ENCODE results near the gene CEP41. TPM values are rescaled to one million over a fixed set of nuclear protein-coding genes. Genes with fewer than 3 reads are reported as not detected.

The CEP41 gene
- total RNA-seq, 2 experiments from 2014 or later = 19.6 to 35.4 TPM

DNA sequence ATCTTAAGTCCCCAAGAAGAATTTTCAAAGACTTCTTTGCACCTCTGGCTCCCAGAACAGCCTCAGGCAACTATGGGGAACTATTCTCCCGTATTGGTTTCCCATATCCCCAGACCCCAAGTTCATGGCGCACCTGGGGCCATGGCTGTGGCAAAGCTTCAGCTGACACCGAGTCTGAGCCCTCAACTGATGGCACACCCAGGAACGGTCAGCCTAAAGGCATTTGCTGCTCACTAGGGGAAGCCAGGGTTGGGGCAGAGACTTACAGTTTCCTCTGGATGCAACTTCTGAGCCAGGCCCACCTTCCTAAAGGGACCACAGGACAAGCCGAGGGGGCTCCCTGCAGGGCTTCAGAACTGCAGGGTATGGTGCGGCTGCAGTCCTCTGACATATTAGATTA, 74.3 kb downstream of the CEP41 start:
- Histone ChIP-seq H3K27ac (ENCODE audit: low read depth, low read length, poor library complexity, severe bottlenecking) (no peak overlapping the region), H3K9me2 (ENCODE audit: insufficient read depth, low read length) (no peaks in the 10 kb centered on the region), H3K4me1 (ENCODE audit: insufficient read depth, low read length, poor library complexity, severe bottlenecking) (no peaks in the 10 kb centered on the region), H3K4me3 (ENCODE audit: low read depth, low read length, poor library complexity, severe bottlenecking) (no peak overlapping the region), H3K36me3 (ENCODE audit: insufficient read depth, low read length) (no peaks in the 10 kb centered on the region), H3K79me2 (ENCODE audit: insufficient read depth, low read depth, low read length) (no peaks in the 10 kb centered on the region), H2AFZ (ENCODE audit: low read length) (peak overlapping the region; percentile 29; the same call in 1 of the 2 replicates), H3K9me3 (ENCODE audit: low read length) (no peaks in the 10 kb centered on the region), H3K4me2 (ENCODE audit: low read length) (no peak overlapping the region; the same call in 1 of the 2 replicates), H4K20me1 (ENCODE audit: insufficient read depth, low read length) (no peaks in the 10 kb centered on the region)
- POLR2A ChIA-PET = no interaction called here
- TF ChIP-seq CTCF (conservative IDR thresholded peaks at IDR 0.05; ENCODE audit: low read length) = no peak
- TF ChIP-seq EZH2phosphoT487 (IDR thresholded peaks at IDR 0.05; ENCODE audit: borderline replicate concordance, low read depth, low read length) = no peak
- BruUV-seq (replicated peaks) = no TSS peak
- no peak for DNase-seq (ENCODE audit: low spot score)
- intact Hi-C loops (cut with micrococcal nuclease; ENCODE audit: unreplicated experiment) = no loop called here
- CTCF ChIA-PET (ENCODE audit: unreplicated experiment) = no interaction called here

DNA sequence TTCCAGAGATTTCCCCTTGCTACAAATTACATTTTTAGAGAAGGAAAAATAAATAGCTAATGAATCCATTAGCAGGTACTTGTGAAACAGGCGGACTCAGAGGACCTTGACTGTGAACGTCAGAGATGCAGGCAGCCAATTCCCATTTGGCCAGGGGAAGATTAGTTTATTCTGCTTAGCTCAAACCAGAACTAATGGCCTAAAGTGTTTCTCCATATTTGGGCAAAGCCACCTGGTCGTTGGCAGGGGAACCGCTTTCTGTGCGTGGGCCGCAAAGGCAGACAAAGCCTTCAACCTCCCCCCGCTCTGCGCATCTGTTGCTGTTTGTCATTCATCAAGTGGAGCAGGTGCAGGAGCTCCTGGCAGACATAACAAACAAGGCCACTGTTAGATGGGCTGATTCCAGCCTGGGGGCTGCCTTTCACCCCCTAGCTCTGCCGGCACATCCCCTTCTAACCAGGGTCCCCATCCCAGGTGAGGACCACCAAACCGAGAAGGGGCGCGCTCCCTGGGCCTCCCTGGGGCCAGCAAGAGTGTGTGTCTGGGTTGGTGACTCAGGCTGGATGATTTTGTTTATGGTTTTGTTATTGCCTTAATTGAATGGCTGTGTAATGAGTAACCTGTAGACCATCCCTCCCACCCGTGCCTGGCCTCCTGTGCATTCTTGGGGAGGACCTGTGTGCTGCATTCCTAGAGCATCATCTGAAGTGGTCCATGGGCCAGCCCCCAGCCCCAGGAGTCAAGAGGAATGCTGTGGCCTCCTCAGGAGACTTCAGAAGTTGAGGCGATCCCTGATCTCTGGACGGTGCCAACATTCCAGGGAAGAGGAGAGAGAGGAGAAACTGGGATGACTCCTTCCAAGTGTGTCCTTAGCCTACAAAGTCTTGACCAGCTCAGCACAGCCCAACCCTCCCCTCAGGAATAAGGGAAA, 75.0 kb downstream of the CEP41 start:
- no peaks in the 10 kb centered on the region for H3K36me3 ChIP-seq (ENCODE audit: insufficient read depth, low read length)
- H3K9me3 ChIP-seq (ENCODE audit: low read length) = no peaks in the 10 kb centered on the region
- no peaks in the 10 kb centered on the region for H3K9me2 ChIP-seq (ENCODE audit: insufficient read depth, low read length)
- H3K4me2 ChIP-seq (ENCODE audit: low read length) = peak overlapping the region; percentile 52; the same call in 1 of the 2 replicates
- intact Hi-C loops (cut with micrococcal nuclease; ENCODE audit: unreplicated experiment) = no loop called here
- no peak overlapping the region for H3K4me3 ChIP-seq (ENCODE audit: low read depth, low read length, poor library complexity, severe bottlenecking)
- H3K27ac ChIP-seq (ENCODE audit: low read depth, low read length, poor library complexity, severe bottlenecking) = no peak overlapping the region
- H3K79me2 ChIP-seq (ENCODE audit: insufficient read depth, low read depth, low read length) = no peaks in the 10 kb centered on the region
- DNase-seq (ENCODE audit: low spot score) = no peak
- ChIA-PET CTCF (ENCODE audit: unreplicated experiment) (no interaction called here), POLR2A (no interaction called here)
- H4K20me1 ChIP-seq (ENCODE audit: insufficient read depth, low read length) = no peaks in the 10 kb centered on the region
- TF ChIP-seq EZH2phosphoT487 (IDR thresholded peaks at IDR 0.05; ENCODE audit: borderline replicate concordance, low read depth, low read length) (no peak), CTCF (conservative IDR thresholded peaks at IDR 0.05; ENCODE audit: low read length) (no peak)
- H3K4me1 ChIP-seq (ENCODE audit: insufficient read depth, low read length, poor library complexity, severe bottlenecking) = no peaks in the 10 kb centered on the region
- no peak overlapping the region for H2AFZ ChIP-seq (ENCODE audit: low read length)
- no TSS peak for BruUV-seq (replicated peaks)

- no peaks in the 10 kb centered on the region for H3K4me1 ChIP-seq (ENCODE audit: insufficient read depth, low read length, poor library complexity, severe bottlenecking)
- H3K9me2 ChIP-seq (ENCODE audit: insufficient read depth, low read length) = no peaks in the 10 kb centered on the region
- peak overlapping the region; percentile 0; the same call in 1 of the 2 replicates for H3K4me2 ChIP-seq (ENCODE audit: low read length)
- no peak for DNase-seq (ENCODE audit: low spot score)
- H4K20me1 ChIP-seq (ENCODE audit: insufficient read depth, low read length) = no peaks in the 10 kb centered on the region
- no peaks in the 10 kb centered on the region for H3K36me3 ChIP-seq (ENCODE audit: insufficient read depth, low read length)
- ChIA-PET CTCF (ENCODE audit: unreplicated experiment) (no interaction called here), POLR2A (no interaction called here)
- TF ChIP-seq CTCF (conservative IDR thresholded peaks at IDR 0.05; ENCODE audit: low read length) = no peak
- TF ChIP-seq EZH2phosphoT487 (IDR thresholded peaks at IDR 0.05; ENCODE audit: borderline replicate concordance, low read depth, low read length) = no peak
- H2AFZ ChIP-seq (ENCODE audit: low read length) = no peak overlapping the region
- no peak overlapping the region for H3K27ac ChIP-seq (ENCODE audit: low read depth, low read length, poor library complexity, severe bottlenecking)
- H3K4me3 ChIP-seq (ENCODE audit: low read depth, low read length, poor library complexity, severe bottlenecking) = no peak overlapping the region
- no TSS peak for BruUV-seq (replicated peaks)
- intact Hi-C loops (cut with micrococcal nuclease; ENCODE audit: unreplicated experiment) = no loop called here
- H3K79me2 ChIP-seq (ENCODE audit: insufficient read depth, low read depth, low read length) = no peaks in the 10 kb centered on the region
- no peaks in the 10 kb centered on the region for H3K9me3 ChIP-seq (ENCODE audit: low read length)
Measured at GRCh38 chr7:130365088-130365487, 75.7 kb downstream of the CEP41 start.
